WTC11 (cell line): ENCODE data around the gene TSNAXIP1. TPM values are rescaled to one million over a fixed set of nuclear protein-coding genes. Genes with fewer than 3 reads are reported as not detected.
A peak's percentile ranks its signal among the peaks of the same experiment; 100 is the strongest.

Source experiments
- ATAC-seq: fragments of 200-7000 bp; cut with Tn5 transposase; 2 replicates; pipeline ENCODE4 v1.10.0; 2021; ENCODE audit warnings: mild to moderate bottlenecking, moderate library complexity
- CTCF ChIA-PET: fragments of 300-600 bp; sonication (Branson Sonifier 250); formaldehyde crosslinking; loops from one replicate; lab custom pipeline; 2021; ENCODE audit warnings: antibody characterized with exemption; lab: Charles Lee
- POLR2A ChIA-PET: fragments of 350-600 bp; sonication (Branson Sonifier 250); formaldehyde crosslinking; loops from one replicate; lab custom pipeline; 2021; ENCODE audit warnings: antibody characterized with exemption; lab: Charles Lee
- DNase-seq: peaks from one replicate; pipeline ENCODE4 v3.0.0; 2021; ENCODE audit warnings: low spot score
- H3K27ac Mint-ChIP-seq: 2 replicates; pipeline ENCODE4 v1.8.0; 2021; ENCODE audit warnings: mixed read lengths
- H3K27me3 Mint-ChIP-seq: 2 replicates; pipeline ENCODE4 v1.8.0; 2021; ENCODE audit warnings: low read depth, mild to moderate bottlenecking, moderate library complexity, mixed read lengths
- H3K36me3 Mint-ChIP-seq: 2 replicates; pipeline ENCODE4 v1.8.0; 2021; ENCODE audit warnings: mixed read lengths
- H3K4me1 Mint-ChIP-seq: 2 replicates; pipeline ENCODE4 v1.8.0; 2022; ENCODE audit warnings: mixed read lengths
- H3K4me3 Mint-ChIP-seq: 2 replicates; pipeline ENCODE4 v1.8.0; 2021; ENCODE audit warnings: mild to moderate bottlenecking, moderate library complexity, mixed read lengths
- H3K9me3 Mint-ChIP-seq: 2 replicates; pipeline ENCODE4 v1.8.0; 2021; ENCODE audit warnings: mixed read lengths
- ARID4B ChIP-seq: sonication (generic); formaldehyde crosslinking; IDR thresholded peaks from 2 replicates; pipeline ENCODE4 v1.8.0; 2023; ENCODE audit warnings: missing genetic modification reagents, mild to moderate bottlenecking, borderline replicate concordance
- CBFB ChIP-seq: sonication (generic); formaldehyde crosslinking; IDR thresholded peaks from 2 replicates; pipeline ENCODE4 v1.8.1; 2022; ENCODE audit warnings: mild to moderate bottlenecking, low read depth, missing genetic modification reagents
- CREB1 ChIP-seq: sonication (generic); formaldehyde crosslinking; IDR thresholded peaks from 2 replicates; pipeline ENCODE4 v1.8.0; 2023; ENCODE audit warnings: mild to moderate bottlenecking, missing genetic modification reagents
- CTCF ChIP-seq: fragments of 200-600 bp; IDR thresholded peaks from 2 replicates; pipeline ENCODE4 v1.8.0; 2022; ENCODE audit warnings: antibody characterized with exemption
- E2F5 ChIP-seq: sonication (generic); formaldehyde crosslinking; IDR thresholded peaks from 2 replicates; pipeline ENCODE4 v1.8.1; 2022; ENCODE audit warnings: mild to moderate bottlenecking, moderate library complexity, missing genetic modification reagents
- ERG ChIP-seq: fragments of 250-450 bp; sonication (Bioruptor Pico); IDR thresholded peaks from 2 replicates; pipeline ENCODE4 v1.8.0; 2021; ENCODE audit warnings: mild to moderate bottlenecking
- GTF2I ChIP-seq: fragments of 250-450 bp; sonication (Bioruptor Pico); conservative IDR thresholded peaks from 2 replicates; pipeline ENCODE4 v1.4.0; 2021; ENCODE audit warnings: mild to moderate bottlenecking
- MYBL2 ChIP-seq: sonication (generic); formaldehyde crosslinking; IDR thresholded peaks from 2 replicates; pipeline ENCODE4 v1.8.1; 2023; ENCODE audit warnings: mild to moderate bottlenecking, moderate library complexity, missing genetic modification reagents
- NFE2L1 ChIP-seq: sonication (generic); formaldehyde crosslinking; IDR thresholded peaks from 2 replicates; pipeline ENCODE4 v1.8.1; 2023; ENCODE audit warnings: missing genetic modification reagents
- SMAD4 ChIP-seq: sonication (generic); formaldehyde crosslinking; IDR thresholded peaks from 2 replicates; pipeline ENCODE4 v1.8.0; 2022; ENCODE audit warnings: mild to moderate bottlenecking, missing genetic modification reagents
- SP1 ChIP-seq: sonication (generic); formaldehyde crosslinking; conservative IDR thresholded peaks from 2 replicates; pipeline ENCODE4 v1.8.1; 2022; ENCODE audit warnings: missing genetic modification reagents
- TEAD1 ChIP-seq: sonication (generic); formaldehyde crosslinking; IDR thresholded peaks from 2 replicates; pipeline ENCODE4 v1.8.0; 2022; ENCODE audit warnings: mild to moderate bottlenecking, missing genetic modification reagents
- USF2 ChIP-seq: sonication (generic); formaldehyde crosslinking; IDR thresholded peaks from 2 replicates; pipeline ENCODE4 v1.8.1; 2023; ENCODE audit warnings: mild to moderate bottlenecking, missing genetic modification reagents, moderate library complexity
- ZNF232 ChIP-seq: sonication (generic); formaldehyde crosslinking; IDR thresholded peaks from 2 replicates; pipeline ENCODE4 v1.8.0; 2022; ENCODE audit warnings: mild to moderate bottlenecking, missing genetic modification reagents
- ZNF263 ChIP-seq: sonication (generic); formaldehyde crosslinking; IDR thresholded peaks from 2 replicates; pipeline ENCODE4 v1.8.1; 2022; ENCODE audit warnings: low read depth, mild to moderate bottlenecking, moderate library complexity, missing genetic modification reagents
- ZNF281 ChIP-seq: sonication (generic); formaldehyde crosslinking; IDR thresholded peaks from 2 replicates; pipeline ENCODE4 v1.8.0; 2023; ENCODE audit warnings: mild to moderate bottlenecking, missing genetic modification reagents
- ZNF423 ChIP-seq: fragments of 250-450 bp; sonication (Bioruptor Pico); IDR thresholded peaks from 2 replicates; pipeline ENCODE4 v2.1.2; 2022; ENCODE audit warnings: mild to moderate bottlenecking, moderate library complexity
- ZNF671 ChIP-seq: fragments of 250-450 bp; sonication (Bioruptor Pico); IDR thresholded peaks from 2 replicates; pipeline ENCODE4 v1.8.0; 2021; ENCODE audit warnings: mild to moderate bottlenecking
- total RNA-seq: library from RNA; stranded (reverse); gene quantifications from 3 replicates; pipeline ENCODE4 v1.2.3, GENCODE V29; 2021

TSNAXIP1 gene
- total RNA-seq, 1 experiment from 2014 or later, result 0.48 TPM

- TF ChIP-seq ERG, result no peak
- TF ChIP-seq NFE2L1 (CRISPR knock-in tag), result no peak
- no peak for TF ChIP-seq ZNF671 (CRISPR knock-in tag)
- TF ChIP-seq ARID4B, result no peak
- TF ChIP-seq SP1, result no peak
These were observed 10.5 kb upstream of the TSNAXIP1 start (continued) for GRCh38 chr16:67796099-67796718.

GRCh38 chr16:67800338-67800926 lies 6.3 kb upstream of the TSNAXIP1 start:
- Mint-ChIP-seq H3K27ac (no peak overlapping the region; the same call in 1 of the 2 replicates), H3K4me3 (no peak overlapping the region), H3K4me1 (peaks cover 3% of the 10 kb centered on the region), H3K36me3 (peaks cover 18% of the 10 kb centered on the region), H3K27me3 (no peaks in the 10 kb centered on the region), H3K9me3 (no peaks in the 10 kb centered on the region)
- ChIA-PET CTCF (interaction anchor here (3.6 kb wide), 1 partner anchor 16 kb away, joined by 19 read pairs; no protein-coding TSS in a partner anchor), POLR2A (no interaction called here)
- no peak for DNase-seq
- no peak for TF ChIP-seq ZNF423 (CRISPR knock-in tag)
- ATAC-seq, result no peak

GRCh38 chr16:67801241-67801640 lies 5.4 kb upstream of the TSNAXIP1 start:
- no peaks in the 10 kb centered on the region for H3K9me3 Mint-ChIP-seq
- ATAC-seq (no peak), DNase-seq (no peak)
- POLR2A ChIA-PET, result no interaction called here
- CTCF ChIA-PET, result interaction anchor here (0.7 to 3.6 kb wide), 2 partner anchors 15 to 163 kb away, joined by 3 to 19 read pairs; no protein-coding TSS in a partner anchor
- TF ChIP-seq ZNF281 (CRISPR knock-in tag) (no peak), SMAD4 (CRISPR knock-in tag) (no peak), CBFB (no peak), MYBL2 (no peak)
- peaks cover 5% of the 10 kb centered on the region for H3K4me1 Mint-ChIP-seq
- peaks cover 18% of the 10 kb centered on the region for H3K36me3 Mint-ChIP-seq
- H3K27ac Mint-ChIP-seq, result peak overlapping the region; percentile 41; the same call in 1 of the 2 replicates
- H3K27me3 Mint-ChIP-seq, result no peaks in the 10 kb centered on the region
- H3K4me3 Mint-ChIP-seq, result no peak overlapping the region

GRCh38 chr16:67801883-67802282 lies 4.8 kb upstream of the TSNAXIP1 start:
- Mint-ChIP-seq H3K9me3 (no peaks in the 10 kb centered on the region), H3K4me3 (no peak overlapping the region), H3K27me3 (no peaks in the 10 kb centered on the region), H3K4me1 (peaks cover 5% of the 10 kb centered on the region), H3K27ac (no peak overlapping the region), H3K36me3 (peaks cover 18% of the 10 kb centered on the region)
- DNase-seq, result no peak
- ATAC-seq, result no peak
- ChIA-PET POLR2A (interaction anchor here (0.5 to 0.7 kb wide), 2 partner anchors 102 to 647 kb away, joined by 4 read pairs; no protein-coding TSS in a partner anchor), CTCF (interaction anchor here (0.7 to 3.6 kb wide), 2 partner anchors 14 to 162 kb away, joined by 3 to 19 read pairs; no protein-coding TSS in a partner anchor)
- TF ChIP-seq USF2 (no peak), ZNF263 (CRISPR knock-in tag) (no peak), SP1 (no peak), NFE2L1 (CRISPR knock-in tag) (no peak), GTF2I (CRISPR knock-in tag) (no peak), MYBL2 (no peak), ZNF232 (CRISPR knock-in tag) (no peak), CREB1 (CRISPR knock-in tag) (no peak), TEAD1 (CRISPR knock-in tag) (no peak), CTCF (no peak), E2F5 (CRISPR knock-in tag) (no peak)
